Left ventricle myocardium inferior (tissue), 1 donor: ENCODE measurements around the gene CIAO3. TPM values are rescaled to one million over a fixed set of nuclear protein-coding genes. Genes with fewer than 3 reads are reported as not detected.

Experiments used
- microRNA-seq: library from miRNA; unstranded; fragments of <30 nt; microRNA quantifications from one replicate; pipeline ENCODE4 v1.2.0, GENCODE V29; 2020
- total RNA-seq: library from RNA; stranded (reverse); fragmentation: NEBNext Ultra II Directional; extraction: Animal tissue kit (Norgen Biotek cat#: 25700); gene quantifications from one replicate; pipeline ENCODE4 v1.2.1, GENCODE V29; 2021
- donor health status: DM: no; HTN: yes; CAD: no; lungs with severe emphysema.

The CIAO3 gene
- total RNA-seq, 1 donor from 2014 or later = 30.3 TPM

Small RNAs within 50 kb of the gene (microRNA-seq; reads per million reads assigned to microRNA genes)
- gene MIR662 = not detected

Other genes starting within 250 kb of the CIAO3 start
- 17.4 TPM for gene CAPN15, start 213.3 kb downstream of the CIAO3 start, total RNA-seq
- gene PRR35, start 180.6 kb downstream of the CIAO3 start, total RNA-seq = not detected
- gene NHLRC4, start 174.0 kb downstream of the CIAO3 start, total RNA-seq = 0.11 TPM
- gene PIGQ, start 171.0 kb downstream of the CIAO3 start, total RNA-seq = 21.4 TPM
- 10.3 TPM for gene RAB40C, start 150.9 kb downstream of the CIAO3 start, total RNA-seq
- 0.14 TPM for gene WFIKKN1, start 110.0 kb downstream of the CIAO3 start, total RNA-seq
- 49.2 TPM for gene METTL26, start 104.7 kb downstream of the CIAO3 start, total RNA-seq
- 181 TPM for gene MCRIP2, start 99.2 kb downstream of the CIAO3 start, total RNA-seq
- gene WDR90, start 91.6 kb downstream of the CIAO3 start, total RNA-seq = 9.2 TPM
- 90.3 TPM for gene RHOT2, start 72.9 kb downstream of the CIAO3 start, total RNA-seq
- 2.3 TPM for gene RHBDL1, start 65.3 kb downstream of the CIAO3 start, total RNA-seq
- 113 TPM for gene STUB1, start 60.6 kb downstream of the CIAO3 start, total RNA-seq
- gene JMJD8, start 56.7 kb downstream of the CIAO3 start, total RNA-seq = 43.1 TPM
- 9.5 TPM for gene WDR24, start 50.6 kb downstream of the CIAO3 start, total RNA-seq
- gene FBXL16, start 35.2 kb downstream of the CIAO3 start, total RNA-seq = 0.08 TPM
- 62.5 TPM for gene METRN, start 25.9 kb downstream of the CIAO3 start, total RNA-seq
- gene ANTKMT, start 19.9 kb downstream of the CIAO3 start, total RNA-seq = 30.7 TPM
- 0.49 TPM for gene CCDC78, start 14.6 kb downstream of the CIAO3 start, total RNA-seq
- gene HAGHL, start 13.9 kb downstream of the CIAO3 start, total RNA-seq = 12.0 TPM
- gene MSLN, start 19.7 kb upstream of the CIAO3 start, total RNA-seq = 0.91 TPM
- 10.6 TPM for gene RPUSD1, start 47.4 kb upstream of the CIAO3 start, total RNA-seq
- gene CHTF18, start 47.6 kb upstream of the CIAO3 start, total RNA-seq = 3.1 TPM
- gene GNG13, start 59.7 kb upstream of the CIAO3 start, total RNA-seq = not detected
- gene LMF1, start 230.0 kb upstream of the CIAO3 start, total RNA-seq = 6.6 TPM
- gene SOX8, start 240.8 kb upstream of the CIAO3 start, total RNA-seq = 0.96 TPM